ELF-1 (cell line): ENCODE measurements around the gene UBE3B.

Experiments
- DNase-seq: peaks from one replicate; pipeline ENCODE4 v3.0.0-alpha.2; 2016; ENCODE audit warnings: low read depth, low spot score

The UBE3B gene

DNA sequence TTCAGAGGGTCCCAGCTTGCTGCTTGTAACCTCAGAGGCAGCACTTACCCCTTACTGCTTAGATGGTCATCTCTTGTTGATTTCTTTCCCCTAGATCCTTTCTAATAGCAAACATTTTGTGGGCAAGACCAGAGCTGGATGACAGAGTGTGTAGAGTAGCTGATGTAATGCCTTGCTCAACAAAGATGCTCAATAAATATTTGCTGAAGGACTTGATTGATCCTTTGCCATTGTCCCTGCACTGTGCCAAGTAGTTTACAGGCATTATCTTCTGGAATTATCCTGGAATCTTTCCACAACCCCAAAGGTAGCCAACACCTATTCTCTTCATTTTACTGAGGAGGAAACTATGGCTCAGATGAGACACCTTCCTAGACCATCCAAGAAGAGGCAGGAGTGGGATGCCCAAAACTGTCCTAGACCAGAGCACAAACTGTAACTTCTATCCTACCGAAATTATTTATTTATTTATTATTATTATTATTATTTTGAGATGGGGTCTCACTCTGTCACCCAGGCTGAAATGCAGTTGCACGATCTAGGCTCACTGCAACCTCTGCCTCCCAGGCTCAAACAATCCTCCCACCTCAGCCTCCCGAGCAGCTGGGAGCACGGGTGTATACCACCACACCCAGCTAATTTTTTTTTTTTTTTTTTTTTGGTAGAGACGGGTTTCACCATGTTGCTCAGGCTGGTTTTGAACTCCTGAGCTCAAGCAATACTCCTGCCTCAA lies 94.5 kb downstream of the UBE3B start:
- no peak for DNase-seq

DNA sequence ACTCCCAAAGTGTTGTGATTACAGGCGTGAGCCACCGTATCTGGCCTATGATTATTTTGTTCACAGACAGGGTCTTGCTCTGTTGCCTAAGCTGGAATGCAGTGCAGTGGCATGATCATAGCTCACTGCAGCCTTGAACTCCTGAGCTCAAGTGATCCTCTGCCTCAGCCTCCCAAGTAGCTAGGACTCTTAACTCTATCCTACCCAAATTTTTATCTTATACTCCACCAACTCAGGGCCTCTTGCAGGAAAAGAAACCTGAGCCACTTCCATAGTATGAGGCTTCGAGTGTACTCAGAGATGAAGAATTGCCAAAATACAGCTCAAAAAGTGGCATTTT lies 95.0 kb downstream of the UBE3B start:
- no peak for DNase-seq

DNA sequence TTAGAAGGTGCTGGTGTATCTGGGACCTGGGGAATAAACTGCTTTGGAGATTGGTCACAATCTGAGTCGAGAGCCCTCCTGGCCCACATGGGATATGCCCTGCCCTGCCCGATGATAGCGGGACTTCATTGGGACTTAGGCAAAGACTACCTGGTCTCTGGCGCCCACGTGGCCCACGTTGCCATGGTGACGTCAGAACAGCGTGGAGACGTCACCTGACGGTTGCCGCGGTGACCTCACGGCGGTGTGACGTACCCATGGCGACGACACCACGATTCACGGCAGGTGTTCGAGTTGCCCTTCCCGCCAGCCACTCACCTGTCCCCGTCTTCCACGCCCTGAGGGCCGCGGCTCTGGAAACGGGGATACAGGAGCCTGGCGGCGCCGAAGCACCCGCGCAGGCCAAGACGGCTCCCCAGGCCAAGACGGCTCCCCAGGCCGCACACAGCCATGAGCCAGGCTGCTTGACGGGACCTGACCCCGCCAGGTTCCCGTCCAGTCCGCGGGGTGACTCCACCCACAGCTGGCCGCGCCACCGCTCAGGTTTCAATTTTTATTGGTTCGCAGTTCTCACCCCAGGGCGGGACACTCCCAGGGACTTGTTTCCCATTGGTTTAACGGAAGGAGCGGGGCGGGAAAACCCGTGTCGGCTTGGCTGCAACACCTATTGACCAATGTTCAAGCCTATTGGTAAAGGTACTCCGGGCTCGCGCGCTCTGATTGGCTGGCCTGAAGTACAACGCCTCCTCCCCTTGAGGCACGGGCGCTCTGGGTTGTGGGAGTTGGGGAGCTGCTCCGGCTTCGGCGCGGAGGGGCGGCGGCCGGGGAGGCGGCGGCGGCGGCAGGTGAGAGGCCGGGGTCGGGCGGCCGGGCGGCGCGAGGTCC lies 95.8 kb downstream of the UBE3B start, which contains the start of the genes MMAB and MVK:
Gene MMAB, minus strand, starts transcription at position 476 of the 885 bp plus-strand sequence. Its CDS starts 24 bp downstream, at position 452.
Gene MVK, plus strand, starts transcription at position 766 of the 885 bp plus-strand sequence. CDS start 1,029 bp downstream, outside the sequence.
- peak; percentile 99 for DNase-seq

DNA sequence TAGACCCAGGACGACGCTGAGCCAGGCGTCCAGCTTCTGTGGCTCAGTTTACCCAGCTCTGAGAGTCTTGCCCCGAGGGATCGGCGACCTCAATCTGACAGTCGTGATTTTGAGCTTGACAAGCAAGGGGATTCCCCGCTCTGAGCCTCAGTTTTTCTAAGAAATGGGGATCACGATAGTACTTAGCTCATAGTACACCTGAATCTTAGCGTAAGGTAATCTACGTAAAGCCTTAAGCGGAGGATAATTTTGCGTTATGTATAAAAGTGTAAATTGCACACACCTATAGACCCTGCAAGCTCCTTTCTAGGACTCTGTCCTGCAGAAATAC lies 96.4 kb downstream of the UBE3B start:
- DNase-seq: no peak

DNA sequence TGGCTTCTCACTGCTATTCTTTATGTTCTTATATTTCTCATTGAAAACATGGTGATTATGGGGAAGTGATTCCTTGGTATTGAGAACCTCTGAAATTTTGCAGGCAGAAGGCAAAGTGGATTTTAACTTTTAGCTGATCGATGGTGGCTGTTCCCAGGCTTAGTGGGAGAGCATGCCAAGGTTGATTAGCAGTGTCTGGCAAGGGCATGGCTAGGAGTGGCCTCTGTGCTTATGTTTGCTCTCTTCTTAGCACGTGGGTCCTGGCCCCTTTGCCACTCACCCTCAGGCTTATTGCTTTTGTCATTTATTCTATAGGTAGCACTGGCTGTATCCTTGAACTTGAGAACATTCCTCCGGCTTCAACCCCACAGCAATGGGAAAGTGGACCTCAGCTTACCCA lies 98.2 kb downstream of the UBE3B start:
- no peak for DNase-seq

DNA sequence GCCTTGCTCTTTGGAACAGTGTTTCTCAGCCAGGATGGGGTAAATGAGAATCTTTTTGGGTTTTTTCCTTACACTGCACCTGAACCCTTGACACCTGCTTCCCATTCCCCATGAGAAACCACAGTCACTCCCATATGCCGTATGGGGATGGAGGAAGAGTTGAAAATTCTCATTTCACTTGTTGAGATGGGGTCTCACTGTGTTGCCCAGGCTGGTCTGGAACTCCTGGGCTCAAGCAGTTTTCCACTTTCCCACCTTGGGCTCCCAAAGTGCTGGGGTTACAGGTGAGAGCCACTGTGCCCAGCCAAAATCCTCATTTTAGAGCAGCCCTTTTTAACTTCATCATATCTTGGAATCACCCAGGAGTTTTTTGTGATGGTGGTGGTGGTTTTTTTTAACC lies 99.9 kb downstream of the UBE3B start:
- no peak for DNase-seq

DNA sequence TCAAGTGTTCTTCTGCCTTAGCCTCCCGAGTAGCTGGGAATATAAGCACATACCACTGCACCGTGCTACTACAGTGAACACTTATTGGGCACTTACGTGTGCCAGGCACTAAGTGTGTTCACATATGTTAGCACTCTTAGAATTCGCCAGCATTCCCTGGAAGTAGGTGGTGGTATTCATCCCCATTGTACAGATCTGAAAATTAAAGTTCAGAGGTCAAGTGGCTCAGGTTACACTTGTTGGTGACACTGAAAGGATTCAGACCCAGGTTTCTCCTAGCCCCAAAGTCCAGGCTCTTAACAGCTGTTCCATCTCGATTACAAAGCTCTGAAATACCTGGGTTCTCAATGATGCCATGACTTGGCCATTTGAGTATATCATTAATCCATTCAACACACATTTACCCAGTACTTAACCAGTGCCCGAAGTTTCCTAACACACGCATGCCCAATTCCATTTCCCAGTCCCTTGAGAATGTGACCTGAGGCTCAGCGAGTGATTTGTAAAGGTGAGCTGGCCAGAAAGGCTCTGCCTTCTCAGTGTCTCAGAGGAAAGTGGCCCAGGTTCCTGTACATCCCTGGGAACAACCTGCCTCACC lies 101.0 kb downstream of the UBE3B start:
- DNase-seq: no peak

DNA sequence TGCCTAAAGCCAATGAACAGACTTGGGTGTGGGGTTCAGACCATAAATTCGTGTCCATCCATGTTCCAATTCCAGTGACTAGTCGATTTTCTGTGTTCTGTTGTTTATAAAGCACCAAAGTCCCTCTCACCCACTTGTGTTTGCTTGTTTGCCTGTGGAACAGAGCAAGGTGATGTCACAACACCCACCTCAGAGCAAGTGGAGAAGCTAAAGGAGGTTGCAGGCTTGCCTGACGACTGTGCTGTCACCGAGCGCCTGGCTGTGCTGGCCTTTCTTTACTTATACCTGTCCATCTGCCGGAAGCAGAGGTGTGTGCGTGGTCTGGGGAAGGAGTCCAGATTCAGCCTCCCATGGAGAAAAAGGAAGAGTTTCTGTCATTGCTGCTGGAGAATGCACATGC lies 102.2 kb downstream of the UBE3B start:
- no peak for DNase-seq

DNA sequence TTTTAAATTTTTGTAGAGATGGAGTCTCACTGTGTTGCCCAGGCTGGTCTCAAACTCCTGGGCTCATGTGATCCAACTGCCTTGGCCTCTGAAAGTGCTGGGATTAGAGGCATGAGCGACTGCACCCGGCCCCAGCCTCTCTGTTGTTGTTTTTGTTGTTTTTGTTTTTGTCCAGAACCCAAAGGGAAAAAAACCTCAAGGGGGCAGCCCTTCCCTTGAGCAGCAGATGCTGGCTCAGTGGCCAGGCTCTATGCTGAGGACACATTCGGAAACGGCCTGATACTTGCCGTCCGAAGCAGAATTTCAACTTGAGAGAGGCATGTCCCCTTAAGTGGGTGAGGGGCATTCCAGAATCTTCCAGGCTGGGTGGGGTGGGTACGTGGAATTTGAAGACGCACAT lies 102.8 kb downstream of the UBE3B start:
- no peak for DNase-seq

DNA sequence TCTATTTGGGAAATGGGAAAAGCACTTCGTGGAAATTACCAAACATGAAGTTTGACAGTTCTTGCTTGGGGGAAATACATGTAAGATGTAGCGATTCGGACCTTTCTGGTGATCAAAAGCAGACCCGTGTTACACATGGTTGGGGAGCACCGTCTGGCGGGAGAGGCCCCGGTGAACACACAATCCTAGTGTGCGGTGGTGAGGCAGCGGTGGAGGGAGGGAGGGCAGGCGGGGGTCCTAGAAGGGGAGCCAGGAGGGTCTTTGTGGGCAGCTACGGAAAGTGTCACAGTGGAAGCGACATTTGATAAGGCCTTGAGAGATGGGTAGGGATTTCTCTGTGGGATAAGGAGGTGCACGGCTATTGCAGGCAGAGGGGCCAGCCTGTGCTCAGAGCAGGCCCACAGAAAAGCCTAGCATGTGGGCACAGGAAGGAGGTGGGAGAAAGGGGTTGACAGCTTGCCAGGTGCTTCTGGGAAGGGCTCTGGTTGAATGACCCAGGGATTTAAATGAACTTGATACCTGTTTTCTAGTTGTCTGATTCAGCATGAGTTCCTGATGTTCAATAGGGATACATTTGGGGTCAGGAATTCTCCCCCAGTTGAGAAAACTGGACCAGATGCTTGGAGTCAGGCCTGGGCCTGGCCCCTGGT lies 103.4 kb downstream of the UBE3B start:
- no peak for DNase-seq

DNA sequence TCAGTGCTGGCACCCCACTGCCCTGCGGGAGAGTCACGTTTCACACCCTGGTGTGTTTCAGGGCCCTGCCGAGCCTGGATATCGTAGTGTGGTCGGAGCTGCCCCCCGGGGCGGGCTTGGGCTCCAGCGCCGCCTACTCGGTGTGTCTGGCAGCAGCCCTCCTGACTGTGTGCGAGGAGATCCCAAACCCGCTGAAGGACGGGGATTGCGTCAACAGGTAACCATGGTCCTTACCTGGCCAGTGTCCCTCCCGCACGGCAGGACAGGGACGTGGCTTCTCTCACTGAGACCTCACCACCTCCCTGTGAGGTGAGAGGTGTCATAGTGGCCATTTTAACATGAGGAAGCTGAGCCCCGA lies 103.9 kb downstream of the UBE3B start:
- no peak for DNase-seq

DNA sequence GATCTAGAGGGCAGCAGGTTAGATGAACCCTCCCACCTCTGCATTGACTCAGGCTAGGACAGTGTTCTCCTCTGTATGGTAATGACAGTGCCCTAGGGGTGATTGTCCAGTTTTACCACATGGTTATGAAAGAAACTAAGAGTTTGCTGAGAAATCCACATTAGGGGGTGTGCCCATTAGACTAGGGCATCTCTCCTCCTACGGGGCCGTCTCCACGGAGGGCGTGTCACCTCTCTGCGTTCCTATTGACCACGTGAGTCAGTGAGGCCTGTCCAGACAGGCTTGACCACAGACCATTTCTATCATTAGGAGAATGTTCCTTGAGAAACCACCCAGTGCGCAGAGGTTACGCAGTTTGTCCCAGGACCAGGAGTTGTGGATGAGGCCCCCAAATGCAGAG lies 104.4 kb downstream of the UBE3B start:
- no peak for DNase-seq

DNA sequence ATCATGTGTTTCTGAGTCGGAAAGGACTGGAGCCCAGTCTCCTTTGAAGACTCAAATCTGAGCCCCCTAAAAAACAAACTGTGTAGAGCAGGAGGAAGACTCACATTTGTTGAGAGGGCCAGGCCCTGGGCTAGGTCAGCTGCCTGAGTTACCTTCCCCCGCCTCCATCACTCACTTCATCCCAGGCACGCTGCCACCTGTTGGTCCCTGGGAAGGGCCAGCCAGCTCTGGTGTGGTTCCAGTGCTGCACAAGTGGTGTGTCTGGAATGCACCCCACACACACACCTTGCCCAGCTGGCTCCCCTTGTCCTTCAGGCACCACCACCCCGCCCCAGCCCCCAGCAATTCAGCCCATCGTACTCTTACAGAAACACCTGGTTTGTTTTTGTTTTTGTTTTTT lies 105.2 kb downstream of the UBE3B start:
- no peak for DNase-seq

DNA sequence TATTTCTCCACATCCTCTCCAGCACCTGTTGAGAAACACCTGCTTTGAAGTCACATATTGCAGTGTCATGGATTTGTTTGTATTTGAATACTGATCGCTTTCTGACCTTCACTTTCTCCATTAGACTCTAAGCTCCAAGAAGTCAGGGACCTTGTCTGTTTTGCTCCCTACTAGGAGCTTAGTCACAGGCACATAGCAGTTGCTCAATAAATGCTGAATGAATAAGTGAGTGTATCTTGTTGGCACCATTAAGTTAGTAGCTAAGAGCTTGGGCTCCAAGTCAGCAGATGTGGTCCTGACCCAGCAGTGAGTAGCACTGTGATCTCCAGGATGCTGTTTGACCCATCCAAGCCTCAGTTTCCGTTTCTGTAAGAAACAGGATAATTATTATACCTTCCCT lies 106.3 kb downstream of the UBE3B start:
- DNase-seq: no peak
